SK-N-SH (cell line): Measurements from ENCODE around the gene BNC2. TPM values are rescaled to one million over a fixed set of nuclear protein-coding genes. Genes with fewer than 3 reads are reported as not detected.

Experiments
- CTCF ChIA-PET: fragments of 300-600, 350-600 bp; formaldehyde crosslinking; extraction: SDS; loops from one replicate; lab custom pipeline; 2021; lab: Yijun Ruan, JAX
- POLR2A ChIA-PET: fragments of 350-600 bp; sonication (Branson Sonifier 250); formaldehyde crosslinking; extraction: SDS; loops from one replicate; lab custom pipeline; 2020; ENCODE audit warnings: antibody characterized with exemption, inconsistent platforms; lab: Yijun Ruan, JAX
- DNase-seq: peaks from one replicate; pipeline ENCODE4 v3.0.0; 2012
- H2AFZ ChIP-seq: fragments of 200-600 bp; sonication (generic); 2 replicates; pipeline ENCODE4 v1.8.1; 2016; ENCODE audit warnings: antibody characterized with exemption, mild to moderate bottlenecking, low read depth
- H3F3A ChIP-seq: fragments of 200-600 bp; sonication (generic); replicated peaks from 2 replicates; pipeline ENCODE3; 2016; ENCODE audit warnings: antibody characterized with exemption, mild to moderate bottlenecking; ENCODE audit not compliant: insufficient read depth
- H3K27ac ChIP-seq, 2 experiments: fragments of 200-500 bp in 1 of 2; fragments of 200-600 bp in 1 of 2; sonication (Bioruptor generic) in 1 of 2; sonication (generic), shearing (Covaris generic) in 1 of 2; 2 replicates each; pipeline versions ENCODE4 v1.5.1 to v1.6.1; 2014 to 2016; ENCODE audit warnings: low read depth in 2 of 2, inconsistent platforms in 1 of 2, low read length in 1 of 2, mild to moderate bottlenecking in 1 of 2, mixed read lengths in 1 of 2
- H3K27me3 ChIP-seq: fragments of 200-600 bp; sonication (generic), shearing (Covaris generic); 2 replicates; pipeline ENCODE4 v1.6.1; 2016; ENCODE audit warnings: mixed run types; ENCODE audit not compliant: insufficient read depth
- H3K36me3 ChIP-seq, 2 experiments: fragments of 200-500 bp in 1 of 2; fragments of 200-600 bp in 1 of 2; sonication (Bioruptor generic) in 1 of 2; sonication (generic) in 1 of 2; replicated peaks in 1 of 2; 2 replicates each; pipeline versions ENCODE3 to v1.5.1; 2014 to 2016; ENCODE audit warnings: low read length in 1 of 2, mild to moderate bottlenecking in 1 of 2; ENCODE audit not compliant: insufficient read depth in 2 of 2, control insufficient read depth in 1 of 2
- H3K4me1 ChIP-seq, 2 experiments: fragments of 200-500 bp in 1 of 2; fragments of 200-600 bp in 1 of 2; sonication (Bioruptor generic) in 1 of 2; sonication (generic), shearing (Covaris generic) in 1 of 2; 2 replicates each; pipeline versions ENCODE4 v1.5.1 to v1.6.1; 2014 to 2016; ENCODE audit warnings: low read depth in 1 of 2, low read length in 1 of 2, mixed run types in 1 of 2; ENCODE audit not compliant: insufficient read depth in 2 of 2, control insufficient read depth in 1 of 2
- H3K4me2 ChIP-seq: fragments of 200-600 bp; sonication (generic), shearing (Covaris generic); 2 replicates; pipeline ENCODE4 v1.6.1; 2017; ENCODE audit warnings: mixed run types
- H3K4me3 ChIP-seq, 2 experiments: fragments of 200-500 bp in 1 of 2; fragments of 200-600 bp in 1 of 2; sonication (Bioruptor generic) in 1 of 2; sonication (generic), shearing (Covaris generic) in 1 of 2; 2 replicates each; pipeline versions ENCODE4 v1.5.1 to v1.8.1; 2014 to 2016; ENCODE audit warnings: low read depth in 2 of 2, inconsistent platforms in 1 of 2, low read length in 1 of 2, mild to moderate bottlenecking in 1 of 2, mixed read lengths in 1 of 2, moderate library complexity in 1 of 2
- H3K79me2 ChIP-seq: fragments of 200-600 bp; sonication (generic); 2 replicates; pipeline ENCODE4 v1.8.1; 2017; ENCODE audit warnings: mild to moderate bottlenecking; ENCODE audit not compliant: insufficient read depth
- H3K9ac ChIP-seq: fragments of 200-600 bp; sonication (generic); 2 replicates; pipeline ENCODE4 v1.6.1; 2017; ENCODE audit warnings: mixed run types
- H3K9me2 ChIP-seq: fragments of 200-600 bp; sonication (generic); 2 replicates; pipeline ENCODE4 v1.6.1; 2017; ENCODE audit warnings: mixed run types
- H3K9me3 ChIP-seq: fragments of 200-600 bp; sonication (generic); 2 replicates; pipeline ENCODE4 v1.6.1; 2017; ENCODE audit warnings: mixed run types, mild to moderate bottlenecking, moderate library complexity
- H4K20me1 ChIP-seq: fragments of 200-600 bp; sonication (generic); 2 replicates; pipeline ENCODE4 v1.6.1; 2017; ENCODE audit warnings: mild to moderate bottlenecking, mixed run types; ENCODE audit not compliant: insufficient read depth
- CHD2 ChIP-seq: fragments of 150-350 bp; IDR thresholded peaks from 2 replicates; pipeline ENCODE4 v1.6.1; 2018; ENCODE audit warnings: low read length; ENCODE audit not compliant: partially characterized antibody
- ELF1 ChIP-seq: IDR thresholded peaks from 2 replicates; pipeline ENCODE4 v1.4.0; 2012
- EZH2phosphoT487 ChIP-seq: fragments of 200-600 bp; sonication (generic); IDR thresholded peaks from 2 replicates; pipeline ENCODE4 v1.6.1; 2017; ENCODE audit warnings: low read depth, mixed run types, mild to moderate bottlenecking, antibody characterized with exemption, moderate library complexity, borderline replicate concordance
- FOSL2 ChIP-seq: IDR thresholded peaks from 2 replicates; pipeline ENCODE4 v1.4.0; 2012; ENCODE audit warnings: low read depth, mild to moderate bottlenecking, moderate library complexity, borderline replicate concordance
- FOXM1 ChIP-seq: IDR thresholded peaks from 2 replicates; pipeline ENCODE4 v1.4.0; 2012; ENCODE audit warnings: low read depth, mild to moderate bottlenecking
- MAX ChIP-seq: IDR thresholded peaks from 2 replicates; pipeline ENCODE4 v1.4.0; 2012; ENCODE audit warnings: low read depth
- MXI1 ChIP-seq: IDR thresholded peaks from 2 replicates; pipeline ENCODE4 v1.6.1; 2012; ENCODE audit warnings: mild to moderate bottlenecking, low read depth, low read length, improper control_type of control experiment
- NFIC ChIP-seq: IDR thresholded peaks from 2 replicates; pipeline ENCODE4 v1.4.0; 2012; ENCODE audit warnings: borderline replicate concordance
- POLR2AphosphoS5 ChIP-seq: IDR thresholded peaks from 2 replicates; pipeline ENCODE4 v1.6.1; 2012; ENCODE audit warnings: low read depth, low read length
- RAD21 ChIP-seq: IDR thresholded peaks from 2 replicates; pipeline ENCODE4 v1.6.1; 2012; ENCODE audit warnings: mild to moderate bottlenecking, low read length
- RCOR1 ChIP-seq: fragments of 150-350 bp; IDR thresholded peaks from 2 replicates; pipeline ENCODE4 v1.6.1; 2017; ENCODE audit warnings: antibody characterized with exemption, low read length
- RFX5 ChIP-seq: IDR thresholded peaks from 2 replicates; pipeline ENCODE4 v1.6.1; 2012; ENCODE audit warnings: mild to moderate bottlenecking, improper control_type of control experiment, low read length
- RXRA ChIP-seq: IDR thresholded peaks from 2 replicates; pipeline ENCODE4 v1.4.0; 2012; ENCODE audit warnings: low read depth, mild to moderate bottlenecking, borderline replicate concordance
- SMC3 ChIP-seq: IDR thresholded peaks from 2 replicates; pipeline ENCODE4 v1.6.1; 2012; ENCODE audit warnings: low read depth, low read length, improper control_type of control experiment
- TAF1 ChIP-seq: IDR thresholded peaks from 2 replicates; pipeline ENCODE4 v1.6.1; 2012; ENCODE audit warnings: low read depth, mild to moderate bottlenecking, low read length, moderate library complexity, borderline replicate concordance
- TCF12 ChIP-seq: IDR thresholded peaks from 2 replicates; pipeline ENCODE4 v1.4.0; 2012
- USF1 ChIP-seq: IDR thresholded peaks from 2 replicates; pipeline ENCODE4 v1.4.0; 2012; ENCODE audit warnings: low read depth, borderline replicate concordance
- YY1 ChIP-seq: IDR thresholded peaks from 2 replicates; pipeline ENCODE4 v1.4.0; 2012; ENCODE audit warnings: low read depth, mild to moderate bottlenecking
- WGBS: methylation state at CpG from one replicate; pipeline ENCODE4 v1.1.6; 2017; ENCODE audit warnings: low lambda C conversion rate; 5-methylcytosine and 5-hydroxymethylcytosine counted together
- polyA plus RNA-seq, 3 experiments: library from polyadenylated mRNA; depleted of rRNA; stranded (reverse); fragments of >200 nt; gene quantifications; 2 replicates each; pipeline ENCODE4 v1.2.3, GENCODE V29; 2012
- TF ChIP-seq, protein P1 (sequence below): IDR thresholded peaks from 2 replicates; pipeline ENCODE4 v1.4.0; 2012; ENCODE audit warnings: low read depth, borderline replicate concordance
- TF ChIP-seq, protein P2 (sequence below): IDR thresholded peaks from 2 replicates; pipeline ENCODE4; 2012

Gene BNC2
- polyA plus RNA-seq, 1 of the 3 experiments (the other 2 are of a cell fraction) = 8.8 TPM

- DNase-seq = no peak
- TF ChIP-seq CHD2 (no peak), TAF1 (no peak), TCF12 (no peak), NFIC (no peak), YY1 (no peak), RAD21 (no peak), RXRA (no peak), SMC3 (no peak), FOSL2 (no peak), MAX (no peak), EZH2phosphoT487 (no peak), POLR2AphosphoS5 (no peak), RFX5 (no peak), RCOR1 (no peak), ELF1 (no peak), MXI1 (no peak), USF1 (no peak), FOXM1 (no peak)
- TF ChIP-seq, protein P1, sequence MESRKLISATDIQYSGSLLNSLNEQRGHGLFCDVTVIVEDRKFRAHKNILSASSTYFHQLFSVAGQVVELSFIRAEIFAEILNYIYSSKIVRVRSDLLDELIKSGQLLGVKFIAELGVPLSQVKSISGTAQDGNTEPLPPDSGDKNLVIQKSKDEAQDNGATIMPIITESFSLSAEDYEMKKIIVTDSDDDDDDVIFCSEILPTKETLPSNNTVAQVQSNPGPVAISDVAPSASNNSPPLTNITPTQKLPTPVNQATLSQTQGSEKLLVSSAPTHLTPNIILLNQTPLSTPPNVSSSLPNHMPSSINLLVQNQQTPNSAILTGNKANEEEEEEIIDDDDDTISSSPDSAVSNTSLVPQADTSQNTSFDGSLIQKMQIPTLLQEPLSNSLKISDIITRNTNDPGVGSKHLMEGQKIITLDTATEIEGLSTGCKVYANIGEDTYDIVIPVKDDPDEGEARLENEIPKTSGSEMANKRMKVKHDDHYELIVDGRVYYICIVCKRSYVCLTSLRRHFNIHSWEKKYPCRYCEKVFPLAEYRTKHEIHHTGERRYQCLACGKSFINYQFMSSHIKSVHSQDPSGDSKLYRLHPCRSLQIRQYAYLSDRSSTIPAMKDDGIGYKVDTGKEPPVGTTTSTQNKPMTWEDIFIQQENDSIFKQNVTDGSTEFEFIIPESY = no peak
- TF ChIP-seq, protein P2, sequence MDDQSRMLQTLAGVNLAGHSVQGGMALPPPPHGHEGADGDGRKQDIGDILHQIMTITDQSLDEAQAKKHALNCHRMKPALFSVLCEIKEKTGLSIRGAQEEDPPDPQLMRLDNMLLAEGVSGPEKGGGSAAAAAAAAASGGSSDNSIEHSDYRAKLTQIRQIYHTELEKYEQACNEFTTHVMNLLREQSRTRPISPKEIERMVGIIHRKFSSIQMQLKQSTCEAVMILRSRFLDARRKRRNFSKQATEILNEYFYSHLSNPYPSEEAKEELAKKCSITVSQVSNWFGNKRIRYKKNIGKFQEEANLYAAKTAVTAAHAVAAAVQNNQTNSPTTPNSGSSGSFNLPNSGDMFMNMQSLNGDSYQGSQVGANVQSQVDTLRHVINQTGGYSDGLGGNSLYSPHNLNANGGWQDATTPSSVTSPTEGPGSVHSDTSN = no peak
- 94% methylated on average over 3 of the region's 3 CpGs for WGBS
- ChIA-PET POLR2A (no interaction called here), CTCF (interaction anchor here (0.9 kb wide), 1 partner anchor 10 kb away, joined by 3 read pairs; no protein-coding TSS in a partner anchor)
- Histone ChIP-seq H3K9me3 (no peaks in the 10 kb centered on the region), H3K4me2 (no peak overlapping the region), H3K27ac (no peak overlapping the region), H3K79me2 (no peaks in the 10 kb centered on the region), H3F3A (no peaks in the 10 kb centered on the region), H3K4me1 (peaks cover 0 to 3% of the 10 kb centered on the region in 2 experiments; a peak in 1 of 4 replicates), H3K9me2 (no peaks in the 10 kb centered on the region), H2AFZ (no peak overlapping the region), H3K9ac (no peak overlapping the region), H3K27me3 (no peaks in the 10 kb centered on the region), H3K36me3 (no peaks in the 10 kb centered on the region), H3K4me3 (no peak overlapping the region), H4K20me1 (no peaks in the 10 kb centered on the region)
These were observed 13.9 kb upstream of the BNC2 start for GRCh38 chr9:16884373-16884772.
